D721Med (cell line): Measurements from ENCODE around the gene OTOR.

ENCODE experiments used
- DNase-seq: peaks from one replicate; pipeline ENCODE4 v3.0.0; 2011; ENCODE audit warnings: low spot score; ENCODE audit not compliant: insufficient read length
- FAIRE-seq: peaks from 2 replicates; lab custom pipeline; 2011; peaks lifted over from hg19 to GRCh38; lab: Jason Lieb, UNC
- CTCF ChIP-seq: IDR thresholded peaks from 2 replicates; pipeline ENCODE4 v1.5.1; 2012; ENCODE audit warnings: mild to moderate bottlenecking, control low read depth; ENCODE audit not compliant: insufficient read depth; ENCODE audit errors: missing control alignments

Gene OTOR

GRCh38 chr20:16761305-16761829 lies 13.2 kb downstream of the OTOR start:
- DNase-seq (no peak), FAIRE-seq (no peak)
- peak; percentile 81 for TF ChIP-seq CTCF

- DNase-seq (no peak), FAIRE-seq (no peak)
- TF ChIP-seq CTCF: no peak
Measured at GRCh38 chr20:16764560-16764959, 16.4 kb downstream of the OTOR start.

- DNase-seq (no peak), FAIRE-seq (no peak)
- no peak for TF ChIP-seq CTCF
Measured at GRCh38 chr20:16771213-16771612, 23.1 kb downstream of the OTOR start.

- FAIRE-seq (no peak), DNase-seq (no peak)
- TF ChIP-seq CTCF: no peak
Measured at GRCh38 chr20:16775961-16776360, 27.8 kb downstream of the OTOR start.

GRCh38 chr20:16777126-16777525 lies 29.0 kb downstream of the OTOR start:
- DNase-seq: no peak
- TF ChIP-seq CTCF: no peak
- no peak for FAIRE-seq

GRCh38 chr20:16778159-16778558 lies 30.0 kb downstream of the OTOR start:
- FAIRE-seq (no peak), DNase-seq (no peak)
- no peak for TF ChIP-seq CTCF

- FAIRE-seq (no peak), DNase-seq (no peak)
- no peak for TF ChIP-seq CTCF
Measured at GRCh38 chr20:16781496-16781895, 33.3 kb downstream of the OTOR start.
